BJ (cell line): Measurements from ENCODE around the gene INPP5K. TPM values are rescaled to one million over a fixed set of nuclear protein-coding genes. Genes with fewer than 3 reads are reported as not detected.

Experiments
- CTCF ChIA-PET: fragments of 350-600 bp; formaldehyde crosslinking; extraction: SDS; loops from one replicate; lab custom pipeline; 2021; ENCODE audit warnings: antibody characterized with exemption, inconsistent platforms; lab: Yijun Ruan, JAX
- POLR2A ChIA-PET: fragments of 300-600 bp; sonication (Branson Sonifier 250); formaldehyde crosslinking; extraction: SDS; loops from one replicate; lab custom pipeline; 2021; ENCODE audit warnings: antibody characterized with exemption; lab: Charles Lee
- DNase-seq: peaks from one replicate; pipeline ENCODE4 v3.0.0-alpha.2; 2011; ENCODE audit warnings: low read depth
- H3K27me3 ChIP-seq: 2 replicates; pipeline ENCODE4 v1.6.0; 2011; ENCODE audit warnings: low read length; ENCODE audit not compliant: control insufficient read depth, insufficient read depth
- H3K36me3 ChIP-seq: 2 replicates; pipeline ENCODE4 v1.5.1; 2011; ENCODE audit warnings: low read length; ENCODE audit not compliant: control insufficient read depth, insufficient read depth
- H3K4me3 ChIP-seq: 2 replicates; pipeline ENCODE4 v1.5.1; 2011; ENCODE audit warnings: low read depth, mild to moderate bottlenecking, control low read depth, low read length
- CTCF ChIP-seq: IDR thresholded peaks from 2 replicates; pipeline ENCODE4 v1.5.1; 2011; ENCODE audit warnings: low read depth, mild to moderate bottlenecking, control low read depth, inconsistent platforms, low read length, moderate library complexity; ENCODE audit not compliant: insufficient read depth
- polyA plus RNA-seq: library from polyadenylated mRNA; depleted of rRNA; stranded (reverse); fragments of >200 nt; gene quantifications from 2 replicates; pipeline ENCODE4 v1.2.3, GENCODE V29; 2011

Gene INPP5K
- polyA plus RNA-seq, 1 experiment: 45.3 TPM

- CTCF ChIA-PET: interaction anchor here (1.1 kb wide), 1 partner anchor 10 kb away, joined by 3 read pairs; no protein-coding TSS in a partner anchor
- Histone ChIP-seq H3K27me3 (no peaks in the 10 kb centered on the region), H3K36me3 (peaks cover 16% of the 10 kb centered on the region), H3K4me3 (no peak overlapping the region)
- TF ChIP-seq CTCF: no peak
- no peak for DNase-seq
- POLR2A ChIA-PET: no interaction called here
These were observed 10.8 kb downstream of the INPP5K start for GRCh38 chr17:1505586-1505985.

- DNase-seq: no peak
- Histone ChIP-seq H3K27me3 (no peaks in the 10 kb centered on the region), H3K4me3 (no peak overlapping the region), H3K36me3 (peaks cover 14% of the 10 kb centered on the region)
- ChIA-PET POLR2A (no interaction called here), CTCF (interaction anchor here (1.5 kb wide), 1 partner anchor 10 kb away, joined by 4 read pairs; no protein-coding TSS in a partner anchor)
- TF ChIP-seq CTCF: no peak
These were observed 11.5 kb downstream of the INPP5K start for GRCh38 chr17:1504866-1505265.

GRCh38 chr17:1503699-1504098, 12.7 kb downstream of the INPP5K start:
- DNase-seq: no peak
- no peak overlapping the region for H3K4me3 ChIP-seq
- no peaks in the 10 kb centered on the region for H3K27me3 ChIP-seq
- H3K36me3 ChIP-seq: peaks cover 14% of the 10 kb centered on the region
- CTCF ChIA-PET: interaction anchor here (1.5 kb wide), 1 partner anchor 11 kb away, joined by 4 read pairs; no protein-coding TSS in a partner anchor
- no peak for TF ChIP-seq CTCF
- POLR2A ChIA-PET: no interaction called here

- peaks cover 10% of the 10 kb centered on the region for H3K36me3 ChIP-seq
- TF ChIP-seq CTCF: no peak
- H3K27me3 ChIP-seq: no peaks in the 10 kb centered on the region
- CTCF ChIA-PET: interaction anchor here (1.0 to 1.5 kb wide), 2 partner anchors 18 to 134 kb away, joined by 3 read pairs; partner anchors contain the start of gene INPP5K
- POLR2A ChIA-PET: no interaction called here
- no peak overlapping the region for H3K4me3 ChIP-seq
- peak; percentile 40 for DNase-seq
These were observed 17.5 kb downstream of the INPP5K start for GRCh38 chr17:1498869-1499268.

- TF ChIP-seq CTCF: no peak
- ChIA-PET CTCF (interaction anchor here (1.0 to 1.5 kb wide), 2 partner anchors 18 to 133 kb away, joined by 3 read pairs; partner anchors contain the start of gene INPP5K), POLR2A (no interaction called here)
- Histone ChIP-seq H3K27me3 (no peaks in the 10 kb centered on the region), H3K4me3 (no peak overlapping the region), H3K36me3 (peaks cover 10% of the 10 kb centered on the region)
- DNase-seq: no peak
These were observed 18.2 kb downstream of the INPP5K start for GRCh38 chr17:1498233-1498632.
